ENCODE data around the gene ETV1.

- TF ChIP-seq CTCF (IDR thresholded peaks at IDR 0.05) (no peak), POLR2A (IDR thresholded peaks at IDR 0.05) (no peak)
Measured at GRCh38 chr7:13894954-13895353, 94.5 kb downstream of the ETV1 start.

Data from lower leg skin (tissue), 3 donors.